HepG2 (cell line): ENCODE results near the gene ZSWIM5. TPM values are rescaled to one million over a fixed set of nuclear protein-coding genes. Genes with fewer than 3 reads are reported as not detected.
A peak's percentile ranks its signal among the peaks of the same experiment; 100 is the strongest.

Experiments used
- CEBPB ChIP-seq: IDR thresholded peaks from 2 replicates; pipeline ENCODE4 v1.6.1; 2011; ENCODE audit warnings: low read depth, low read length, improper control_type of control experiment, borderline replicate concordance
- CEBPG ChIP-seq: IDR thresholded peaks from 2 replicates; pipeline ENCODE4 v1.6.1; 2016
- ELF3 ChIP-seq: IDR thresholded peaks from 2 replicates; pipeline ENCODE4 v1.6.1; 2016; ENCODE audit warnings: missing genetic modification reagents, missing compliant biosample characterization
- FOXA3 ChIP-seq: IDR thresholded peaks from 2 replicates; pipeline ENCODE4 v1.6.1; 2016; ENCODE audit warnings: missing genetic modification reagents, missing compliant biosample characterization
- GABPB1 ChIP-seq: IDR thresholded peaks from 2 replicates; pipeline ENCODE4 v1.6.1; 2016; ENCODE audit warnings: mild to moderate bottlenecking, missing genetic modification reagents, moderate library complexity, missing compliant biosample characterization
- GATAD2A ChIP-seq: IDR thresholded peaks from 2 replicates; pipeline ENCODE4 v1.6.1; 2016
- IRF2 ChIP-seq: IDR thresholded peaks from 2 replicates; pipeline ENCODE4 v1.6.1; 2018; ENCODE audit warnings: missing genetic modification reagents, missing compliant biosample characterization
- ISX ChIP-seq: sonication (generic); formaldehyde crosslinking; conservative IDR thresholded peaks from 2 replicates; pipeline ENCODE4 v1.5.0; 2020; ENCODE audit warnings: missing genetic modification reagents
- RBAK ChIP-seq: sonication (generic); formaldehyde crosslinking; IDR thresholded peaks from 2 replicates; pipeline ENCODE4 v1.5.1; 2020; ENCODE audit warnings: mild to moderate bottlenecking, missing genetic modification reagents
- RCOR2 ChIP-seq: IDR thresholded peaks from 2 replicates; pipeline ENCODE4 v1.6.1; 2016; ENCODE audit warnings: missing biosample characterization, missing genetic modification reagents
- SOX6 ChIP-seq, 2 experiments: fragments of 450-650 bp in 1 of 2; sonication (generic) in 1 of 2; formaldehyde crosslinking in 1 of 2; IDR thresholded peaks; 2 replicates each; pipeline versions ENCODE4 v1.4.0 to v1.6.1; 2017 to 2020; ENCODE audit warnings: antibody characterized with exemption in 1 of 2, mild to moderate bottlenecking in 1 of 2, missing genetic modification reagents in 1 of 2
- TBX3 ChIP-seq: fragments of 450-650 bp; IDR thresholded peaks from 2 replicates; pipeline ENCODE4 v1.6.1; 2017; ENCODE audit warnings: antibody characterized with exemption, mild to moderate bottlenecking, inconsistent platforms, borderline replicate concordance
- ZFP36 ChIP-seq: fragments of 150-350 bp; IDR thresholded peaks from 2 replicates; pipeline ENCODE4 v1.6.1; 2018; ENCODE audit warnings: borderline replicate concordance, low read length, low read depth; ENCODE audit not compliant: partially characterized antibody
- ZFX ChIP-seq: sonication (generic); formaldehyde crosslinking; IDR thresholded peaks from 2 replicates; pipeline ENCODE4 v1.4.0; 2020; ENCODE audit warnings: mild to moderate bottlenecking, low read depth, missing genetic modification reagents, moderate library complexity
- ZMYM3 ChIP-seq: sonication (generic); formaldehyde crosslinking; IDR thresholded peaks from 2 replicates; pipeline ENCODE4 v1.5.1; 2020; ENCODE audit warnings: mild to moderate bottlenecking, missing genetic modification reagents
- ZNF460 ChIP-seq: sonication (generic); formaldehyde crosslinking; IDR thresholded peaks from 2 replicates; pipeline ENCODE4 v1.5.1; 2020; ENCODE audit warnings: missing genetic modification reagents, mild to moderate bottlenecking, borderline replicate concordance
- ZNF484 ChIP-seq: sonication (generic); formaldehyde crosslinking; IDR thresholded peaks from 2 replicates; pipeline ENCODE4 v1.5.1; 2020; ENCODE audit warnings: mild to moderate bottlenecking, low read depth, missing genetic modification reagents, borderline replicate concordance
- ZSCAN9 ChIP-seq: IDR thresholded peaks from 2 replicates; pipeline ENCODE4 v1.6.1; 2016; ENCODE audit warnings: borderline replicate concordance
- polyA plus RNA-seq, 8 experiments: library from polyadenylated mRNA; depleted of rRNA in 3 of 8; stranded (reverse) in 7 of 8; unstranded in 1 of 8; fragments of >200 nt; fragmentation: Illumina TruSeq in 4 of 8; extraction: Trizol in 4 of 8; gene quantifications; 2 replicates each; pipeline versions ENCODE4 v1.2.1 to v1.2.3, GENCODE V29; 2011 to 2016; ENCODE audit warnings: low read depth in 4 of 8, missing spikeins in 1 of 8, mixed read lengths in 1 of 8; ENCODE audit not compliant: insufficient read depth in 1 of 8
- total RNA-seq, 5 experiments: library from RNA; depleted of rRNA; stranded (reverse); fragments of >200 nt; fragmentation: Illumina TruSeq; extraction: Trizol; gene quantifications; 2 replicates each; pipeline ENCODE4 v1.2.3, GENCODE V29; 2016; ENCODE audit warnings: low read depth in 1 of 5
- TF ChIP-seq, protein P1 (sequence below): IDR thresholded peaks from 2 replicates; pipeline ENCODE4 v1.6.1; 2016; ENCODE audit warnings: low read depth
- TF ChIP-seq, protein P2 (sequence below): sonication (generic); formaldehyde crosslinking; IDR thresholded peaks from 2 replicates; pipeline ENCODE4 v1.4.0; 2020; ENCODE audit warnings: missing genetic modification reagents
- TF ChIP-seq, protein P3 (sequence below): IDR thresholded peaks from 2 replicates; pipeline ENCODE4 v1.4.0; 2020; ENCODE audit warnings: mild to moderate bottlenecking, missing genetic modification reagents
- TF ChIP-seq, protein P4 (sequence below): sonication (generic); formaldehyde crosslinking; IDR thresholded peaks from 2 replicates; pipeline ENCODE4 v1.5.0; 2020; ENCODE audit warnings: mild to moderate bottlenecking, missing genetic modification reagents

Gene ZSWIM5
- total and polyA plus RNA-seq, 2 of the 13 experiments (the other 11 are each of a cell fraction or from before 2014, with no cell fraction given) = 11.0 to 20.6 TPM

DNA sequence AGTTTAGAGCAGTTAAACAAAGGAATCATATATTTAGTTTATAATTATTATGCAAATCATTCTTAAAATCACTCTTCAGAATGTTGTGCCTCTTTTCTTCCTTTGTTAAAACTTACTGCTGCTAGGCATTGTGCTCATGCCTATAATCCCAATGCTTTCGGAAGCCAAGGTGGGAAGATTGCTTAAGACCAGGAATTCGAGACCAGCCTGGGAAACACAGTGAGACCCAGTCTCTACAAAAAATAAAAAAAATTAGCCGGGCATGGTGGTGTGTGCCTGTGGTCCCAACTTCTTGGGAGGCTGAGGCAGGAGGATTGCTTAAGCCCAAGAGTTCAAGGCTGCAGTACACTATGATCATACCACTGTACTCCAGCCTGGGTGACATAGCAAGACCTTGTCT is 33.6 kb downstream of the ZSWIM5 start (continued):
- TF ChIP-seq, protein P1, sequence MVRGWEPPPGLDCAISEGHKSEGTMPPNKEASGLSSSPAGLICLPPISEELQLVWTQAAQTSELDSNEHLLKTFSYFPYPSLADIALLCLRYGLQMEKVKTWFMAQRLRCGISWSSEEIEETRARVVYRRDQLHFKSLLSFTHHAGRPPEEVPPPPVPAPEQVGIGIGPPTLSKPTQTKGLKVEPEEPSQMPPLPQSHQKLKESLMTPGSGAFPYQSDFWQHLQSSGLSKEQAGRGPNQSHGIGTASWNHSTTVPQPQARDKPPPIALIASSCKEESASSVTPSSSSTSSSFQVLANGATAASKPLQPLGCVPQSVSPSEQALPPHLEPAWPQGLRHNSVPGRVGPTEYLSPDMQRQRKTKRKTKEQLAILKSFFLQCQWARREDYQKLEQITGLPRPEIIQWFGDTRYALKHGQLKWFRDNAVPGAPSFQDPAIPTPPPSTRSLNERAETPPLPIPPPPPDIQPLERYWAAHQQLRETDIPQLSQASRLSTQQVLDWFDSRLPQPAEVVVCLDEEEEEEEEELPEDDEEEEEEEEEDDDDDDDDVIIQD = 0 out of 2 replicates have a peak, but pooled peaks have one; percentile 27
- TF ChIP-seq FOXA3 (CRISPR knock-in tag) (0 out of 2 replicates have a peak, but pooled peaks have one; percentile 23), GABPB1 (0 out of 2 replicates have a peak, but pooled peaks have one; percentile 14), CEBPG (peak; percentile 77; the same call in 1 of the 2 replicates), SOX6 (IDR thresholded peaks at IDR 0.05) (no peak), SOX6 (CRISPR knock-in tag; IDR thresholded peaks at IDR 0.05) (peak; percentile 35; the same call in 1 of the 2 replicates), ELF3 (CRISPR knock-in tag) (no peak), ZFX (no peak), GATAD2A (CRISPR knock-in tag) (0 out of 2 replicates have a peak, but pooled peaks have one; percentile 42), ZMYM3 (CRISPR knock-in tag) (peak; percentile 57; the same call in 1 of the 2 replicates), CEBPB (peak; percentile 62), RBAK (CRISPR knock-in tag) (no peak), TBX3 (peak; percentile 47; the same call in 1 of the 2 replicates), ISX (no peak), RCOR2 (CRISPR knock-in tag) (peak; percentile 67; the same call in 1 of the 2 replicates), ZNF460 (peak; percentile 62; the same call in 1 of the 2 replicates), ZNF484 (CRISPR knock-in tag) (no peak), IRF2 (CRISPR knock-in tag) (0 out of 2 replicates have a peak, but pooled peaks have one; percentile 16), ZSCAN9 (no peak), ZFP36 (no peak)
- TF ChIP-seq, protein P2, sequence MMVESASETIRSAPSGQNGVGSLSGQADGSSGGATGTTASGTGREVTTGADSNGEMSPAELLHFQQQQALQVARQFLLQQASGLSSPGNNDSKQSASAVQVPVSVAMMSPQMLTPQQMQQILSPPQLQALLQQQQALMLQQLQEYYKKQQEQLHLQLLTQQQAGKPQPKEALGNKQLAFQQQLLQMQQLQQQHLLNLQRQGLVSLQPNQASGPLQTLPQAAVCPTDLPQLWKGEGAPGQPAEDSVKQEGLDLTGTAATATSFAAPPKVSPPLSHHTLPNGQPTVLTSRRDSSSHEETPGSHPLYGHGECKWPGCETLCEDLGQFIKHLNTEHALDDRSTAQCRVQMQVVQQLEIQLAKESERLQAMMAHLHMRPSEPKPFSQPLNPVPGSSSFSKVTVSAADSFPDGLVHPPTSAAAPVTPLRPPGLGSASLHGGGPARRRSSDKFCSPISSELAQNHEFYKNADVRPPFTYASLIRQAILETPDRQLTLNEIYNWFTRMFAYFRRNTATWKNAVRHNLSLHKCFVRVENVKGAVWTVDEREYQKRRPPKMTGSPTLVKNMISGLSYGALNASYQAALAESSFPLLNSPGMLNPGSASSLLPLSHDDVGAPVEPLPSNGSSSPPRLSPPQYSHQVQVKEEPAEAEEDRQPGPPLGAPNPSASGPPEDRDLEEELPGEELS (CRISPR knock-in tag) = peak; percentile 10; the same call in 1 of the 2 replicates
- TF ChIP-seq, protein P3, sequence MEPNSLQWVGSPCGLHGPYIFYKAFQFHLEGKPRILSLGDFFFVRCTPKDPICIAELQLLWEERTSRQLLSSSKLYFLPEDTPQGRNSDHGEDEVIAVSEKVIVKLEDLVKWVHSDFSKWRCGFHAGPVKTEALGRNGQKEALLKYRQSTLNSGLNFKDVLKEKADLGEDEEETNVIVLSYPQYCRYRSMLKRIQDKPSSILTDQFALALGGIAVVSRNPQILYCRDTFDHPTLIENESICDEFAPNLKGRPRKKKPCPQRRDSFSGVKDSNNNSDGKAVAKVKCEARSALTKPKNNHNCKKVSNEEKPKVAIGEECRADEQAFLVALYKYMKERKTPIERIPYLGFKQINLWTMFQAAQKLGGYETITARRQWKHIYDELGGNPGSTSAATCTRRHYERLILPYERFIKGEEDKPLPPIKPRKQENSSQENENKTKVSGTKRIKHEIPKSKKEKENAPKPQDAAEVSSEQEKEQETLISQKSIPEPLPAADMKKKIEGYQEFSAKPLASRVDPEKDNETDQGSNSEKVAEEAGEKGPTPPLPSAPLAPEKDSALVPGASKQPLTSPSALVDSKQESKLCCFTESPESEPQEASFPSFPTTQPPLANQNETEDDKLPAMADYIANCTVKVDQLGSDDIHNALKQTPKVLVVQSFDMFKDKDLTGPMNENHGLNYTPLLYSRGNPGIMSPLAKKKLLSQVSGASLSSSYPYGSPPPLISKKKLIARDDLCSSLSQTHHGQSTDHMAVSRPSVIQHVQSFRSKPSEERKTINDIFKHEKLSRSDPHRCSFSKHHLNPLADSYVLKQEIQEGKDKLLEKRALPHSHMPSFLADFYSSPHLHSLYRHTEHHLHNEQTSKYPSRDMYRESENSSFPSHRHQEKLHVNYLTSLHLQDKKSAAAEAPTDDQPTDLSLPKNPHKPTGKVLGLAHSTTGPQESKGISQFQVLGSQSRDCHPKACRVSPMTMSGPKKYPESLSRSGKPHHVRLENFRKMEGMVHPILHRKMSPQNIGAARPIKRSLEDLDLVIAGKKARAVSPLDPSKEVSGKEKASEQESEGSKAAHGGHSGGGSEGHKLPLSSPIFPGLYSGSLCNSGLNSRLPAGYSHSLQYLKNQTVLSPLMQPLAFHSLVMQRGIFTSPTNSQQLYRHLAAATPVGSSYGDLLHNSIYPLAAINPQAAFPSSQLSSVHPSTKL (CRISPR knock-in tag) = peak; percentile 43
- TF ChIP-seq, protein P4, sequence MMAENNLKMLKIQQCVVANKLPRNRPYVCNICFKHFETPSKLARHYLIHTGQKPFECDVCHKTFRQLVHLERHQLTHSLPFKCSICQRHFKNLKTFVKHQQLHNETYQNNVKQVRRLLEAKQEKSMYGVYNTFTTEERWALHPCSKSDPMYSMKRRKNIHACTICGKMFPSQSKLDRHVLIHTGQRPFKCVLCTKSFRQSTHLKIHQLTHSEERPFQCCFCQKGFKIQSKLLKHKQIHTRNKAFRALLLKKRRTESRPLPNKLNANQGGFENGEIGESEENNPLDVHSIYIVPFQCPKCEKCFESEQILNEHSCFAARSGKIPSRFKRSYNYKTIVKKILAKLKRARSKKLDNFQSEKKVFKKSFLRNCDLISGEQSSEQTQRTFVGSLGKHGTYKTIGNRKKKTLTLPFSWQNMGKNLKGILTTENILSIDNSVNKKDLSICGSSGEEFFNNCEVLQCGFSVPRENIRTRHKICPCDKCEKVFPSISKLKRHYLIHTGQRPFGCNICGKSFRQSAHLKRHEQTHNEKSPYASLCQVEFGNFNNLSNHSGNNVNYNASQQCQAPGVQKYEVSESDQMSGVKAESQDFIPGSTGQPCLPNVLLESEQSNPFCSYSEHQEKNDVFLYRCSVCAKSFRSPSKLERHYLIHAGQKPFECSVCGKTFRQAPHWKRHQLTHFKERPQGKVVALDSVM (CRISPR knock-in tag) = peak; percentile 97
